Mucosa of descending colon (tissue), 3 donors: ENCODE measurements around the gene PNPLA3. TPM values are rescaled to one million over a fixed set of nuclear protein-coding genes. Genes with fewer than 3 reads are reported as not detected.

ENCODE experiments used
- ATAC-seq: fragments of 200-7000 bp; cut with Tn5 transposase; one replicate; pipeline ENCODE4 v1.9.1; 2020; ENCODE audit warnings: mild to moderate bottlenecking, moderate library complexity
- DNase-seq, 3 donors: peaks; one replicate each; pipeline ENCODE4 v3.0.0-alpha.2; 2020
- H3K36me3 ChIP-seq: fragments of 200-600 bp; one replicate; pipeline ENCODE4 v1.8.0; 2021; ENCODE audit warnings: low read depth, mild to moderate bottlenecking
- H3K4me1 ChIP-seq: fragments of 200-600 bp; one replicate; pipeline ENCODE4 v1.8.0; 2021; ENCODE audit warnings: low read depth, mild to moderate bottlenecking
- H3K4me3 ChIP-seq: fragments of 200-600 bp; one replicate; pipeline ENCODE4 v1.8.0; 2021; ENCODE audit warnings: mild to moderate bottlenecking
- H3K9me3 ChIP-seq: fragments of 200-600 bp; one replicate; pipeline ENCODE4 v1.8.0; 2021; ENCODE audit warnings: mild to moderate bottlenecking
- CTCF ChIP-seq: fragments of 200-600 bp; IDR thresholded peaks from one replicate; pipeline ENCODE4 v1.8.0; 2022; ENCODE audit warnings: antibody characterized with exemption, mild to moderate bottlenecking
- intact Hi-C, 2 donors: fragments of 100-400 bp; cut with DNase I in 1 of 2; cut with micrococcal nuclease in 1 of 2; formaldehyde crosslinking; loops; one replicate each; pipeline versions ENCODE4 v1.11.0 to v1.11.1; 2022; cut with DNase I, micrococcal nuclease
- total RNA-seq, 3 donors: library from RNA; stranded (reverse); fragmentation: NEBNext Ultra II Directional in 2 of 3; extraction: Animal tissue kit (Norgen Biotek cat#: 25700) in 2 of 3; gene quantifications; one replicate each; pipeline versions ENCODE4 v1.2.1 to v1.2.4, GENCODE V29; 2021 to 2023
- donor health status: DM: no; HTN: no; CAD: no; lungs with moderate emphysema.
- donor health status: DM: no; HTN: no; CAD: no.
- donor health status: DM: no; HTN: yes; CAD: no.

The PNPLA3 gene
- total RNA-seq, 3 donors from 2014 or later = 0.16 to 0.23 (median 0.22) TPM

- DNase-seq (no peak), ATAC-seq (no peak)
- no peak overlapping the region for H3K4me3 ChIP-seq
- peaks cover 4% of the 10 kb centered on the region for H3K4me1 ChIP-seq
- TF ChIP-seq CTCF = no peak
- intact Hi-C loops = no loop called here
- H3K36me3 ChIP-seq = no peaks in the 10 kb centered on the region
- no peaks in the 10 kb centered on the region for H3K9me3 ChIP-seq
These were observed 5.3 kb downstream of the PNPLA3 start for GRCh38 chr22:43928908-43929307.

GRCh38 chr22:43931771-43932170, 8.2 kb downstream of the PNPLA3 start:
- DNase-seq (no peak), ATAC-seq (no peak)
- Histone ChIP-seq H3K4me1 (no peaks in the 10 kb centered on the region), H3K36me3 (no peaks in the 10 kb centered on the region), H3K9me3 (no peaks in the 10 kb centered on the region), H3K4me3 (no peak overlapping the region)
- no peak for TF ChIP-seq CTCF
- intact Hi-C loops = no loop called here

- no peak overlapping the region for H3K4me3 ChIP-seq
- no peaks in the 10 kb centered on the region for H3K9me3 ChIP-seq
- no peak for TF ChIP-seq CTCF
- H3K4me1 ChIP-seq = no peaks in the 10 kb centered on the region
- DNase-seq (no peak), ATAC-seq (no peak)
- intact Hi-C loops = no loop called here
- no peaks in the 10 kb centered on the region for H3K36me3 ChIP-seq
These were observed 17.8 kb downstream of the PNPLA3 start for GRCh38 chr22:43941449-43941848.

- Histone ChIP-seq H3K9me3 (no peaks in the 10 kb centered on the region), H3K36me3 (no peaks in the 10 kb centered on the region), H3K4me1 (no peaks in the 10 kb centered on the region), H3K4me3 (no peak overlapping the region)
- intact Hi-C loops = no loop called here
- TF ChIP-seq CTCF = no peak
- no peak for ATAC-seq
- DNase-seq = no peak
These were observed 21.2 kb downstream of the PNPLA3 start for GRCh38 chr22:43944670-43945430.

- peak; percentile 47 for TF ChIP-seq CTCF
- DNase-seq (peak in 2 of 3 donors; percentile 72 to 83), ATAC-seq (peak; percentile 96)
- H3K9me3 ChIP-seq = no peaks in the 10 kb centered on the region
- no peaks in the 10 kb centered on the region for H3K4me1 ChIP-seq
- no peaks in the 10 kb centered on the region for H3K36me3 ChIP-seq
- no peak overlapping the region for H3K4me3 ChIP-seq
- intact Hi-C loops = no loop called here
These were observed 22.2 kb downstream of the PNPLA3 start for GRCh38 chr22:43945632-43946383.
